Panc1 (cell line): ENCODE data around the gene RXRG. TPM values are rescaled to one million over a fixed set of nuclear protein-coding genes. Genes with fewer than 3 reads are reported as not detected.

Experiments
- ATAC-seq: fragments of 200-7000 bp; cut with Tn5 transposase; 2 replicates; pipeline ENCODE4 v1.9.1; 2020; ENCODE audit warnings: mild to moderate bottlenecking, moderate library complexity
- BruUV-seq: library from RNA; stranded (reverse); fragments of 400-500 nt; replicated peaks from 2 replicates; lab custom pipeline; 2021; lab: Mats Ljungman, UMichigan
- CTCF ChIA-PET: fragments of 300-600 bp; sonication (Branson Sonifier 250); formaldehyde crosslinking; loops from one replicate; lab custom pipeline; 2022; ENCODE audit warnings: antibody characterized with exemption; lab: Charles Lee
- POLR2A ChIA-PET: fragments of 300-600 bp; sonication (Branson Sonifier 250); formaldehyde crosslinking; loops from one replicate; lab custom pipeline; 2022; ENCODE audit warnings: antibody characterized with exemption; lab: Charles Lee
- DNase-seq: peaks from one replicate; pipeline ENCODE4 v3.0.0-alpha.2; 2010; ENCODE audit warnings: low read depth, low spot score
- H3K27ac ChIP-seq: 2 replicates; pipeline ENCODE4 v1.5.1; 2011; ENCODE audit warnings: mild to moderate bottlenecking, low read length, inconsistent platforms
- H3K27me3 ChIP-seq: fragments of 200-500 bp; sonication (Bioruptor generic); 2 replicates; pipeline ENCODE4 v1.6.0; 2014; ENCODE audit warnings: low read length, inconsistent platforms; ENCODE audit not compliant: control insufficient read depth, insufficient read depth
- H3K36me3 ChIP-seq: fragments of 200-500 bp; sonication (Bioruptor generic); 2 replicates; pipeline ENCODE4 v1.5.1; 2014; ENCODE audit warnings: inconsistent platforms, mild to moderate bottlenecking, low read length, moderate library complexity; ENCODE audit not compliant: control insufficient read depth, insufficient read depth
- H3K4me1 ChIP-seq: 2 replicates; pipeline ENCODE4 v1.5.1; 2011; ENCODE audit warnings: inconsistent platforms, mild to moderate bottlenecking, low read length, moderate library complexity; ENCODE audit not compliant: control insufficient read depth, insufficient read depth
- H3K4me3 ChIP-seq, 2 experiments: 2 replicates each; pipeline ENCODE4 v1.5.1; 2011 to 2012; ENCODE audit warnings: low read depth in 2 of 2, low read length in 2 of 2, mild to moderate bottlenecking in 2 of 2, inconsistent platforms in 1 of 2, moderate library complexity in 1 of 2
- H3K9me3 ChIP-seq: fragments of 200-500 bp; sonication (Bioruptor generic); 2 replicates; pipeline ENCODE4 v1.5.1; 2014; ENCODE audit warnings: low read depth, mild to moderate bottlenecking, inconsistent platforms, low read length, moderate library complexity; ENCODE audit not compliant: control insufficient read depth, insufficient read depth
- POLR2AphosphoS5 ChIP-seq: IDR thresholded peaks from 2 replicates; pipeline ENCODE4 v1.6.1; 2012; ENCODE audit warnings: mild to moderate bottlenecking, low read depth, low read length, moderate library complexity
- SIN3A ChIP-seq: IDR thresholded peaks from 2 replicates; pipeline ENCODE4 v1.6.1; 2012; ENCODE audit warnings: low read depth, mild to moderate bottlenecking, low read length, moderate library complexity, borderline replicate concordance; ENCODE audit not compliant: insufficient read depth
- TCF7L2 ChIP-seq: IDR thresholded peaks from 2 replicates; pipeline ENCODE4 v1.6.1; 2011; ENCODE audit warnings: mild to moderate bottlenecking, low read depth, low read length, inconsistent platforms
- in situ Hi-C: cut with HindIII; loops from 2 replicates; pipeline ENCODE4 v1.10.0; 2016; ENCODE audit warnings: low sequenced_read_pairs, low pct_unique_long_range_greater_than_20kb
- intact Hi-C: fragments of 100-400 bp; cut with micrococcal nuclease; formaldehyde crosslinking; loops from one replicate; pipeline ENCODE4 v1.10.0; 2022; ENCODE audit not compliant: unreplicated experiment
- total RNA-seq: library from RNA; stranded (reverse); gene quantifications from one replicate; pipeline ENCODE4 v1.2.1, GENCODE V29; 2021; ENCODE audit not compliant: unreplicated experiment
- TF ChIP-seq, protein P1 (sequence below): fragments of 450-650 bp; IDR thresholded peaks from 2 replicates; pipeline ENCODE4 v1.5.1; 2017; ENCODE audit warnings: mild to moderate bottlenecking
- TF ChIP-seq, protein P2 (sequence below), 2 experiments: IDR thresholded peaks; 2 replicates each; pipeline ENCODE4 v1.6.1; 2011 to 2012; ENCODE audit warnings: low read depth in 2 of 2, control low read depth in 1 of 2, low read length in 1 of 2, mild to moderate bottlenecking in 1 of 2, moderate library complexity in 1 of 2; ENCODE audit not compliant: insufficient read depth in 1 of 2

Gene RXRG
- total RNA-seq, 1 experiment from 2014 or later = not detected

DNA sequence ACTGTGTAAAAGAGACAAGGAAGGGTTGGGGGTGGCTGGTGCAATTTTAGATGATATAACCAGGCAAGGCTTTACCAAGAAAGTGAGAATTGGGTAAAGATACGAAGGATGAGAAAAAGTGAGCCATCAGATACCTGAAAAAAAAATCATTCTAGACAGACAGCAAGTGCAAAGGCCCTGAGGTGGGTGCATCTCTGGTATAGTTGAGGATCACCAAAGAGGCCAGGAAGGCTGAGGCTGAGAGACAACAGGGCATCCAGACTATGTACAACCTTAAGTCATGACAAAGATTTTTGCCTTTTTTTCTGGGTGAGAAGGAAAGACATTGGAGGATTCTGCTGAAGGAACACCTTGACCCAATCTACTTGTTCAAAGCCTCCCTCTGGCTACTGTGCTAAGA is 29.9 kb downstream of the RXRG start:
- intact Hi-C loops (no loop called here), in situ Hi-C loops (no loop called here)
- POLR2A ChIA-PET = no interaction called here
- H3K4me3 ChIP-seq = no peak overlapping the region
- peaks cover 5% of the 10 kb centered on the region for H3K27me3 ChIP-seq
- no peaks in the 10 kb centered on the region for H3K36me3 ChIP-seq
- CTCF ChIA-PET = no interaction called here
- no peak overlapping the region for H3K27ac ChIP-seq
- TF ChIP-seq, protein P1, sequence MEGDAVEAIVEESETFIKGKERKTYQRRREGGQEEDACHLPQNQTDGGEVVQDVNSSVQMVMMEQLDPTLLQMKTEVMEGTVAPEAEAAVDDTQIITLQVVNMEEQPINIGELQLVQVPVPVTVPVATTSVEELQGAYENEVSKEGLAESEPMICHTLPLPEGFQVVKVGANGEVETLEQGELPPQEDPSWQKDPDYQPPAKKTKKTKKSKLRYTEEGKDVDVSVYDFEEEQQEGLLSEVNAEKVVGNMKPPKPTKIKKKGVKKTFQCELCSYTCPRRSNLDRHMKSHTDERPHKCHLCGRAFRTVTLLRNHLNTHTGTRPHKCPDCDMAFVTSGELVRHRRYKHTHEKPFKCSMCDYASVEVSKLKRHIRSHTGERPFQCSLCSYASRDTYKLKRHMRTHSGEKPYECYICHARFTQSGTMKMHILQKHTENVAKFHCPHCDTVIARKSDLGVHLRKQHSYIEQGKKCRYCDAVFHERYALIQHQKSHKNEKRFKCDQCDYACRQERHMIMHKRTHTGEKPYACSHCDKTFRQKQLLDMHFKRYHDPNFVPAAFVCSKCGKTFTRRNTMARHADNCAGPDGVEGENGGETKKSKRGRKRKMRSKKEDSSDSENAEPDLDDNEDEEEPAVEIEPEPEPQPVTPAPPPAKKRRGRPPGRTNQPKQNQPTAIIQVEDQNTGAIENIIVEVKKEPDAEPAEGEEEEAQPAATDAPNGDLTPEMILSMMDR = no peak
- TF ChIP-seq POLR2AphosphoS5 = no peak
- no peak for TF ChIP-seq TCF7L2
- TF ChIP-seq, protein P2, sequence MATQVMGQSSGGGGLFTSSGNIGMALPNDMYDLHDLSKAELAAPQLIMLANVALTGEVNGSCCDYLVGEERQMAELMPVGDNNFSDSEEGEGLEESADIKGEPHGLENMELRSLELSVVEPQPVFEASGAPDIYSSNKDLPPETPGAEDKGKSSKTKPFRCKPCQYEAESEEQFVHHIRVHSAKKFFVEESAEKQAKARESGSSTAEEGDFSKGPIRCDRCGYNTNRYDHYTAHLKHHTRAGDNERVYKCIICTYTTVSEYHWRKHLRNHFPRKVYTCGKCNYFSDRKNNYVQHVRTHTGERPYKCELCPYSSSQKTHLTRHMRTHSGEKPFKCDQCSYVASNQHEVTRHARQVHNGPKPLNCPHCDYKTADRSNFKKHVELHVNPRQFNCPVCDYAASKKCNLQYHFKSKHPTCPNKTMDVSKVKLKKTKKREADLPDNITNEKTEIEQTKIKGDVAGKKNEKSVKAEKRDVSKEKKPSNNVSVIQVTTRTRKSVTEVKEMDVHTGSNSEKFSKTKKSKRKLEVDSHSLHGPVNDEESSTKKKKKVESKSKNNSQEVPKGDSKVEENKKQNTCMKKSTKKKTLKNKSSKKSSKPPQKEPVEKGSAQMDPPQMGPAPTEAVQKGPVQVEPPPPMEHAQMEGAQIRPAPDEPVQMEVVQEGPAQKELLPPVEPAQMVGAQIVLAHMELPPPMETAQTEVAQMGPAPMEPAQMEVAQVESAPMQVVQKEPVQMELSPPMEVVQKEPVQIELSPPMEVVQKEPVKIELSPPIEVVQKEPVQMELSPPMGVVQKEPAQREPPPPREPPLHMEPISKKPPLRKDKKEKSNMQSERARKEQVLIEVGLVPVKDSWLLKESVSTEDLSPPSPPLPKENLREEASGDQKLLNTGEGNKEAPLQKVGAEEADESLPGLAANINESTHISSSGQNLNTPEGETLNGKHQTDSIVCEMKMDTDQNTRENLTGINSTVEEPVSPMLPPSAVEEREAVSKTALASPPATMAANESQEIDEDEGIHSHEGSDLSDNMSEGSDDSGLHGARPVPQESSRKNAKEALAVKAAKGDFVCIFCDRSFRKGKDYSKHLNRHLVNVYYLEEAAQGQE (IDR thresholded peaks at IDR 0.05; ENCODE audit: insufficient read depth in 1 of 2, low read depth in 2 of 2, low read length in 1 of 2) = no peak
- TF ChIP-seq SIN3A = no peak
- DNase-seq (no peak), ATAC-seq (no peak)
- no peaks in the 10 kb centered on the region for H3K4me1 ChIP-seq
- BruUV-seq = no TSS peak
- no peaks in the 10 kb centered on the region for H3K9me3 ChIP-seq

- DNase-seq = no peak
- TF ChIP-seq, protein P2 (IDR thresholded peaks at IDR 0.05; ENCODE audit: insufficient read depth in 1 of 2, low read depth in 2 of 2, low read length in 1 of 2) = no peak
- TF ChIP-seq TCF7L2 (no peak), POLR2AphosphoS5 (no peak), SIN3A (no peak)
- TF ChIP-seq, protein P1 = no peak
- in situ Hi-C loops = no loop called here
- POLR2A ChIA-PET = no interaction called here
- no TSS peak for BruUV-seq
- intact Hi-C loops = no loop called here
- no peak for ATAC-seq
- Histone ChIP-seq H3K27me3 (peaks cover 5% of the 10 kb centered on the region), H3K27ac (no peak overlapping the region), H3K9me3 (no peaks in the 10 kb centered on the region), H3K4me3 (no peak overlapping the region), H3K4me1 (no peaks in the 10 kb centered on the region), H3K36me3 (no peaks in the 10 kb centered on the region)
- CTCF ChIA-PET = no interaction called here
These were observed 30.3 kb downstream of the RXRG start for GRCh38 chr1:165414620-165415019.
